AG04450 (cell line): ENCODE data around the gene SLIT3. TPM values are rescaled to one million over a fixed set of nuclear protein-coding genes. Genes with fewer than 3 reads are reported as not detected.

Experiments
- CTCF ChIA-PET: fragments of 300-600, 350-600 bp; formaldehyde crosslinking; extraction: SDS; loops from one replicate; lab custom pipeline; 2022; ENCODE audit warnings: antibody characterized with exemption, inconsistent platforms; lab: Charles Lee
- POLR2A ChIA-PET: fragments of 350-600 bp; formaldehyde crosslinking; extraction: SDS; loops from one replicate; lab custom pipeline; 2021; ENCODE audit warnings: antibody characterized with exemption, inconsistent platforms; lab: Yijun Ruan, JAX
- DNase-seq: peaks from one replicate; pipeline ENCODE4 v3.0.0-alpha.2; 2011; ENCODE audit warnings: low read depth, low spot score
- H3K27ac ChIP-seq: one replicate; pipeline ENCODE4 v1.5.1; 2012; ENCODE audit warnings: low read depth, low read length, control low read depth
- H3K27me3 ChIP-seq: one replicate; pipeline ENCODE4 v1.6.0; 2012; ENCODE audit warnings: low read length; ENCODE audit not compliant: control insufficient read depth, insufficient read depth
- H3K4me3 ChIP-seq: 2 replicates; pipeline ENCODE4 v1.5.1; 2011; ENCODE audit warnings: mild to moderate bottlenecking, low read depth, low read length, control low read depth
- H3K9me3 ChIP-seq: 2 replicates; pipeline ENCODE4 v1.5.1; 2012; ENCODE audit warnings: low read length; ENCODE audit not compliant: control insufficient read depth, insufficient read depth
- polyA plus RNA-seq: library from polyadenylated mRNA; depleted of rRNA; stranded (reverse); fragments of >200 nt; gene quantifications from 2 replicates; pipeline ENCODE4 v1.2.3, GENCODE V29; 2011
- TF ChIP-seq, protein P1 (sequence below): IDR thresholded peaks from 2 replicates; pipeline ENCODE4 v1.5.1; 2011; ENCODE audit warnings: low read depth, low read length, control low read depth, inconsistent platforms

SLIT3 gene
- polyA plus RNA-seq, 1 experiment: 0.26 TPM

DNA sequence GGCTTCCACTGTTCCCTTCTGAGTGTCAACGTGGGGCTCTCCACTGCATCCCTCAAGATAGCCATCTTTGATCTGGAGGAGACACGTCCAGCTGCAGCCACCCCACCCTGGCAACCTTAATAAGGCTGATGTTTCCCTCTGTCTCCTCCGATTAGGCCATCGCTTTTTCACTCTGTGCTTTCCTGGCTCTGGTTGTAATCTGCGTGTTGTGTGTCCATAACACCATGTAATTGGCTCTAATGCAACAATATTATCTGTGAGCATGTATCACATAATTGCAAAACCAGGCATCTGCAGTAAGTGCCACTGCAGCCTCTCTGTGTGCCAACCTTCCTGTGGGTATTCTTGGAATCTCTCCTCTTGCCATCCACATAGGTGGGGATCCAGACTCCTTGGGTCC is 471.9 kb downstream of the SLIT3 start:
- ChIA-PET CTCF (no interaction called here), POLR2A (no interaction called here)
- Histone ChIP-seq H3K27ac (no peak overlapping the region), H3K9me3 (no peaks in the 10 kb centered on the region), H3K4me3 (no peak overlapping the region), H3K27me3 (no peaks in the 10 kb centered on the region)
- TF ChIP-seq, protein P1, sequence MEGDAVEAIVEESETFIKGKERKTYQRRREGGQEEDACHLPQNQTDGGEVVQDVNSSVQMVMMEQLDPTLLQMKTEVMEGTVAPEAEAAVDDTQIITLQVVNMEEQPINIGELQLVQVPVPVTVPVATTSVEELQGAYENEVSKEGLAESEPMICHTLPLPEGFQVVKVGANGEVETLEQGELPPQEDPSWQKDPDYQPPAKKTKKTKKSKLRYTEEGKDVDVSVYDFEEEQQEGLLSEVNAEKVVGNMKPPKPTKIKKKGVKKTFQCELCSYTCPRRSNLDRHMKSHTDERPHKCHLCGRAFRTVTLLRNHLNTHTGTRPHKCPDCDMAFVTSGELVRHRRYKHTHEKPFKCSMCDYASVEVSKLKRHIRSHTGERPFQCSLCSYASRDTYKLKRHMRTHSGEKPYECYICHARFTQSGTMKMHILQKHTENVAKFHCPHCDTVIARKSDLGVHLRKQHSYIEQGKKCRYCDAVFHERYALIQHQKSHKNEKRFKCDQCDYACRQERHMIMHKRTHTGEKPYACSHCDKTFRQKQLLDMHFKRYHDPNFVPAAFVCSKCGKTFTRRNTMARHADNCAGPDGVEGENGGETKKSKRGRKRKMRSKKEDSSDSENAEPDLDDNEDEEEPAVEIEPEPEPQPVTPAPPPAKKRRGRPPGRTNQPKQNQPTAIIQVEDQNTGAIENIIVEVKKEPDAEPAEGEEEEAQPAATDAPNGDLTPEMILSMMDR: no peak
- DNase-seq: no peak

DNA sequence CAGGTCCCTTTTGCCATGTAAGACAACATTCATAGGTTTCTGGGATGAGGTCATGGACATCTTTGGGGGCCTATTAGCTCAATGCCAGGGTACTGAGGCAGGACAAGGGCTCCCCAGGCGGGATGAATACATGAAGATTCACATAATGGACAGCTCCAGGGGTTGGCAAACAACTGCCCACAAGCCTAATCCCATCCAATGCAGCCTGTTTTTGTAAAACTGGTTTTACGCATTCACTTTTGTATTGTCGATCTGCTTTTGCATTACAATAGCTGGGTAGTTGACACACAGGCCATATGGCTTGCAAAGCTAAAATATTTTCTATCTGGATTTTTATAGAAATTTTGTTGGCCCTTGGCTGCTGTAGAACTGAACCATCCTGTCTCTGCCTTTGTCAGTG is 473.3 kb downstream of the SLIT3 start:
- POLR2A ChIA-PET: no interaction called here
- no peak for DNase-seq
- TF ChIP-seq, protein P1: no peak
- Histone ChIP-seq H3K9me3 (no peaks in the 10 kb centered on the region), H3K27me3 (no peaks in the 10 kb centered on the region), H3K27ac (no peak overlapping the region), H3K4me3 (no peak overlapping the region)
- CTCF ChIA-PET: no interaction called here

DNA sequence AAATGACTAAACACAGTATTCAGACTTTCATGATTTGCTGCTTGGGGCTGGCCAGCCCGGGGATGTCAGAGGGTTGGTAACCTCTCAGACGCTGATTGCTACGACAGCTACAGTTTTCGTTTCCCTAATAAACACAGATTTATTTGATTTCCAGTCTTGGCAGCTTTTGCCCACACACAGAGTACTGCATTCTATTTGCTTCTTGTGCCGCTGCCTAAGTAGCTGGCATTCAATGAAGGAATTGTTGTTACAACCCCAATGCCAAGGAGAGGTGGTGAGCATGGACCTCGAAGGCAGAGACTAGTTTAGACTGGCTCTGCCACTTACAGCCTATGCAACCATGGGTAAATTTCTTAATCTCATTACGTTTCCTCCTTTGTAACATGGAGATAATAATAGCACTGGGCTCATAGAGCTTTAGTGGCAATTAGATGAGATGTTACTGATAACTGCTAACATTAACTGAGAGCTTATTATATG is 474.7 kb downstream of the SLIT3 start:
- Histone ChIP-seq H3K27ac (no peak overlapping the region), H3K27me3 (no peaks in the 10 kb centered on the region), H3K4me3 (no peak overlapping the region), H3K9me3 (no peaks in the 10 kb centered on the region)
- TF ChIP-seq, protein P1: no peak
- ChIA-PET CTCF (no interaction called here), POLR2A (no interaction called here)
- DNase-seq: no peak

DNA sequence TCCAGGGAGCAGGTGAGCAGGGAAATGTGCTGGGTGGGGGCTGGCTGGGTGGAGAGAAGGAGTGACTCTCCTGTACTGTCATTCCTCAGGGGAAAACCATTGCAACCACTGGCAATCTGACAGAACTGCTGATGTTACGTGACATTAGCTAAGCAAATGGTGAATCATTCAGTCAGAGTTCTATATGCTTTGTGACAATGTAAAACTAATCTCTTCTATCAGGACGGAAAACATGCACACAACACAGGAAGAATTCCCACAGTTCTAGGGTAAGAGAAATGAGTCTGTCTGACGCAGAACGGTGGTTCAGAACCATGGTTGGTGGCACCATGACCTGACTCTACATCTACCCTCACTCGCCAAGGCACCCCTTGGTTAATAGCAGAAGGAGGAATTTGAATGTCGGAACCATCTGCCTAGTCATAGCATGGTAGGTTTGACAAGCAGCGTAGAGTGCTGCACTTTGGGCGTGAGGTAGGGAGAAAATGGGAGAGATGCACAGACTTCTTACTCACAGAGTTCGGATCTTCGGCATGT is 478.1 kb downstream of the SLIT3 start:
- TF ChIP-seq, protein P1: no peak

DNA sequence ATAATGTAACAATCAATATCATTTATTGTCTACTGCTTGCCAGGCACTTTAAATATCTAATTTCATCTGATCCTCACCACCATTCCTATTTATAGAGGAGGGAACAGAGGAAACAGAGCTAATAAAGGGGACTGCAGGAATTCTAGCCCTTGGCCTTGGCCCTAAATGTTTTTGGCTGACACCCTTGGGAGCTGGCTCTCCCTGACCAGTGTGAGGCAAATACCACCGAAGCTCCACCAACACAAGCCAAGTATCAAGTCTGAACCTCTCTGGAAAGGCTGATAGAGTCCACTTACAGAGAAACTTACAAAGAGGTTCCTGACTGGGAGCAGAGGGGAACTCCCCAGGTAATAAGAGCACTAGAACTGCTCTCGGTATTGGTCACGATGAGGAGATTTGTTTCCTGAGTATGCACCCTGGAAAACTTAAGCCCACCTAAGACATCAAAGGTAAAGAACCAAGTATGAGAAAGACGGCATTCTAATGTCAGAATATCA is 478.6 kb downstream of the SLIT3 start:
- ChIA-PET POLR2A (no interaction called here), CTCF (no interaction called here)
- no peak overlapping the region for H3K27ac ChIP-seq
- DNase-seq: no peak
- no peaks in the 10 kb centered on the region for H3K27me3 ChIP-seq
- TF ChIP-seq, protein P1: no peak
- H3K9me3 ChIP-seq: no peaks in the 10 kb centered on the region
- no peak overlapping the region for H3K4me3 ChIP-seq

More for the DNA sequence above, 478.1 kb downstream of the SLIT3 start:
- POLR2A ChIA-PET: no interaction called here
- Histone ChIP-seq H3K27ac (no peak overlapping the region), H3K9me3 (no peaks in the 10 kb centered on the region), H3K4me3 (no peak overlapping the region), H3K27me3 (no peaks in the 10 kb centered on the region)
- no peak for DNase-seq
- CTCF ChIA-PET: no interaction called here
